Esophagus squamous epithelium (tissue), 5 donors: ENCODE measurements around the gene CCDC87. TPM values are rescaled to one million over a fixed set of nuclear protein-coding genes. Genes with fewer than 3 reads are reported as not detected.
A peak's percentile ranks its signal among the peaks of the same experiment; 100 is the strongest.

Experiments used
- DNase-seq: peaks from one replicate; lab custom pipeline; 2025; lab: John Stamatoyannopoulos, UW
- H3K27ac ChIP-seq, 4 donors: fragments of 200-600 bp; sonication (generic); one replicate each; pipeline ENCODE4 v1.5.1; 2016 to 2019; ENCODE audit warnings: mild to moderate bottlenecking in 1 of 4
- H3K27me3 ChIP-seq, 4 donors: fragments of 200-600 bp; sonication (generic); 1 replicate in 3 of 4; 2 replicates in 1 of 4; pipeline versions ENCODE4 v1.5.1 to v1.6.0; 2017 to 2021; ENCODE audit warnings: antibody characterized with exemption in 1 of 4
- H3K36me3 ChIP-seq, 3 donors: fragments of 200-600 bp; sonication (generic); one replicate each; pipeline ENCODE4 v1.5.1; 2016 to 2019
- H3K4me1 ChIP-seq, 3 donors: fragments of 200-600 bp; sonication (generic); one replicate each; pipeline ENCODE4 v1.5.1; 2017 to 2019
- H3K4me3 ChIP-seq, 4 donors: fragments of 200-600 bp; sonication (generic); 1 replicate in 3 of 4; 2 replicates in 1 of 4; pipeline ENCODE4 v1.5.1; 2016 to 2019; ENCODE audit warnings: mild to moderate bottlenecking in 2 of 4, moderate library complexity in 1 of 4
- H3K9me3 ChIP-seq, 3 donors: fragments of 200-600 bp; sonication (generic); one replicate each; pipeline ENCODE4 v1.5.1; 2016 to 2019
- POLR2A ChIP-seq, 4 donors: fragments of 450-650 bp; IDR thresholded peaks; one replicate each; pipeline ENCODE4 v1.6.1; 2017; ENCODE audit warnings: antibody characterized with exemption in 4 of 4, mild to moderate bottlenecking in 4 of 4, moderate library complexity in 3 of 4
- WGBS, 2 donors: methylation state at CpG; one replicate each; pipeline ENCODE4 v1.1.5; 2018; 5-methylcytosine and 5-hydroxymethylcytosine counted together
- intact Hi-C: fragments of 100-400 bp; cut with DNase I; formaldehyde crosslinking; loops from one replicate; pipeline ENCODE4 v1.15.0; 2022
- total RNA-seq, 4 donors: library from RNA; depleted of rRNA; stranded (reverse); fragments of >200 nt; gene quantifications; one replicate each; pipeline ENCODE4 v1.1.0, GENCODE V29; 2016
- TF ChIP-seq, protein P1 (sequence below), 6 experiments: fragments of 450-650 bp in 4 of 6; fragments of 200-600 bp in 2 of 6; sonication (generic) in 2 of 6; IDR thresholded peaks; one replicate each; pipeline ENCODE4 v1.5.1; 2016 to 2019; ENCODE audit warnings: antibody characterized with exemption in 6 of 6, mild to moderate bottlenecking in 4 of 6, moderate library complexity in 4 of 6
- donor health status: DM: yes; HTN: yes; CAD: no.

CCDC87 gene
- total RNA-seq, 4 donors from 2014 or later, result 0.09 to 0.40 (median 0.21) TPM

DNA sequence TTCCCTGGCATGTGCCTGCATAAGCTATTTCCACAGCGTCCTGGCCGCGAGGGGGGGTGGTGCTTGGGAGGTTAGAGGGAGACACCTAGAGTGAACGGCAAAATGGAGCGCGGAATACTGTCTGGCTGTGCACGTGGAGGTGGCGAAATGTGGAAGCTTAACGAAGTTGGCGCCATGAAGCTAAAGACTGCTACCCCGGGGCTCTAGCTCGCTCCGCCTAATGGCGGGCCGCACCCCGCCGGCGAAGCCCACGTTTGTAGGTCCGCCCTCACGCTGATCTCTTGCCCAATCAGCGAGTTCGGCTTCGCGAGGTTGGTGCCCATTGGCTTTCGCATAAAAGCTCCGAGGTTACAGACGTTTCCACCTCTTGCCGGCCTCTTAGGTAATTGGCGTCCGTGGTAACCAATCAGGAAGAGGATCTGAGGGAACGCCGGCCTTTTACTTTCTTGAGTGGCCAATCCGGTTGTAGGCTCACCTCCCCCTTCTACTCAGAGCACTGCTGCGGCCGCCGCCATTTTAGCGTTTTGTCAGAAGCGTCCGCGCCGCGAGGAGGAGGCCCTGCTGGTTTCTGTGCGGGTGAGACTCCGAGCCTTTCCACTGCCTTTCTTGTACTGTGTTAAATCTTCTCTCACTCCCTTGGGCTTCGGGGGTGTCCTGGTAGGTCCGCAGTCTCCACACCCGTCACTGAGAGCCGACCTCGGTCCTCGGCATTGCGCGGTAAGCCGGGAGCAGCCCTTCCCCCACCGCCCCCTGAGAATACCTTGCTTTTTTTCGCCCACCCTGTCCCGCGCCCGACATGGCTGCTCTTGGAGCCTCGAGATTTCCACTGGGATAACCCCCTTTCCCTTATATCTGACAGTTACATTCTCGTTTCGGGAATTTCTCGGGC, 45.6 kb upstream of the CCDC87 start, which contains the start of gene RBM4:
TSS of gene RBM4 (plus strand) at position 527 of the 889 bp plus-strand sequence. CDS start 1,009 bp downstream, outside the sequence.
- H3K27ac ChIP-seq, result peak within 1 kb of the TSS; percentile 93 to 96 (median 94)
- WGBS, 2 donors, result 0% methylated on average over 44 to 56 of the region's 63 CpGs
- peak; percentile 92 for DNase-seq
- no peaks in the 10 kb centered on the region for H3K27me3 ChIP-seq
- H3K9me3 ChIP-seq, result no peaks in the 10 kb centered on the region
- peaks cover 39 to 69% (median 58%) of the 10 kb centered on the region in 3 donors for H3K4me1 ChIP-seq
- peak within 1 kb of the TSS; percentile 60 to 89 (median 84) for H3K4me3 ChIP-seq
- H3K36me3 ChIP-seq, result peaks cover 8 to 56% (median 11%) of the 10 kb centered on the region in 3 donors
- TF ChIP-seq, protein P1, sequence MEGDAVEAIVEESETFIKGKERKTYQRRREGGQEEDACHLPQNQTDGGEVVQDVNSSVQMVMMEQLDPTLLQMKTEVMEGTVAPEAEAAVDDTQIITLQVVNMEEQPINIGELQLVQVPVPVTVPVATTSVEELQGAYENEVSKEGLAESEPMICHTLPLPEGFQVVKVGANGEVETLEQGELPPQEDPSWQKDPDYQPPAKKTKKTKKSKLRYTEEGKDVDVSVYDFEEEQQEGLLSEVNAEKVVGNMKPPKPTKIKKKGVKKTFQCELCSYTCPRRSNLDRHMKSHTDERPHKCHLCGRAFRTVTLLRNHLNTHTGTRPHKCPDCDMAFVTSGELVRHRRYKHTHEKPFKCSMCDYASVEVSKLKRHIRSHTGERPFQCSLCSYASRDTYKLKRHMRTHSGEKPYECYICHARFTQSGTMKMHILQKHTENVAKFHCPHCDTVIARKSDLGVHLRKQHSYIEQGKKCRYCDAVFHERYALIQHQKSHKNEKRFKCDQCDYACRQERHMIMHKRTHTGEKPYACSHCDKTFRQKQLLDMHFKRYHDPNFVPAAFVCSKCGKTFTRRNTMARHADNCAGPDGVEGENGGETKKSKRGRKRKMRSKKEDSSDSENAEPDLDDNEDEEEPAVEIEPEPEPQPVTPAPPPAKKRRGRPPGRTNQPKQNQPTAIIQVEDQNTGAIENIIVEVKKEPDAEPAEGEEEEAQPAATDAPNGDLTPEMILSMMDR (IDR thresholded peaks at IDR 0.05), result peak in 3 of 6 experiments; percentile 9 to 23 (median 20)
- TF ChIP-seq POLR2A (IDR thresholded peaks at IDR 0.05), result peak in 3 of 4 donors; percentile 75 to 90 (median 85)
- intact Hi-C loops, result no loop called here

DNA sequence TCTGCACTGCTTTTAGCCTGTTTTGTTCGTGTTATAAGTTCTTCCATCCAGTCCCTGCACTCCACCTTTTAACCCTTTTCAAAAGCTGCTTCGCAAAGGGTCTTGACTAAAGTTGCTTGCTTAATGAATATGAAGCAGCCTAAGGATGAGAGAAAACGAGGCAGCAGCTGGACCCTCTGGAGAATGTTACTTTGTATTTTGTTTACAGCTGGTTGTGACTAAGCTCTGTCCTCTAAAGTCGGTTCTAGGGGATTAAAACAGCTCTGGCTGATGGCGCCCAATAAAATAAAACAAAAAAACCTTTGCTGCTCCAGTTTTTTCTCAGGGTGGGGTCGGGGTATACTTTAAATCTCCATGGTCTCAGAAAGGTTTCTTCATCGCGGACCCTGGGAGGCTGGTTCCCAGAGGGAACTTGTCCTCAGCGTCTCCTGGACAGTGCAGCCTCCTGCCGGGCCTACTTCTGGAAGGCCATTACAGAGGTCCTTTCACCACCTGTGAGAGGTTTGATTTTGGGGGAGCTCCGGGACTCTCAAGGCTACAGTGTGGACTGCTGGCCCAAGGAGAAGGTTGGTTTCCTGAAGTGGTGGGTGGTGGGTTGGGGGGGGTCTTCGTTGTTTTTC, 44.8 kb upstream of the CCDC87 start:
- Histone ChIP-seq H3K27me3 (no peaks in the 10 kb centered on the region), H3K9me3 (no peaks in the 10 kb centered on the region), H3K4me1 (peaks cover 39 to 61% (median 50%) of the 10 kb centered on the region in 3 donors), H3K4me3 (peak overlapping the region; percentile 60 to 89 (median 84)), H3K36me3 (peaks cover 5 to 57% (median 11%) of the 10 kb centered on the region in 3 donors), H3K27ac (peak overlapping the region; percentile 79 to 95 (median 89))
- no peak for TF ChIP-seq POLR2A (IDR thresholded peaks at IDR 0.05)
- TF ChIP-seq, protein P1 (IDR thresholded peaks at IDR 0.05), result no peak
- DNase-seq, result no peak
- WGBS, 2 donors, result 41 to 53% methylated on average over 9 to 12 of the region's 12 CpGs
- intact Hi-C loops, result no loop called here

DNA sequence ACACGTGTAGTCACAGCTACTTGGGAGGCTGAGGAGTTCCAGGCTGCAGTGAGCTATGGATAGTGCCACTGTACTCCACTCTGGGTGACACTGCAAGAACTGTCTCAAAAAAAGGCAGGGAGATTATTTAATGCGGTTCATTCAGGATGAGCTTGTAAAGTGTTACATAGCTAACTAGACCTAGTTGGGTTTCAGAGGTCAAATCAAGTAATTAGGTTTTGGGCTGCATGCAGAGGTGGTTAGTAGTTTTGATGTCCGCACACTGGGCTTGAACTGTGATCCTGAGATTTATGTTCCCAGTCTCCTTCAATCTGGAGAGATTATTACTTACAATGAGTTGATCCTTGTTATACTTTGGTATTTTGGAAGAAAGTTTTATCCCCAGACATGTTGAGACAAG, 43.5 kb upstream of the CCDC87 start:
- Histone ChIP-seq H3K4me1 (peaks cover 31 to 49% (median 38%) of the 10 kb centered on the region in 3 donors), H3K27me3 (no peaks in the 10 kb centered on the region), H3K27ac (peak overlapping the region in 2 of 4 donors; percentile 39 to 95), H3K4me3 (no peak overlapping the region), H3K9me3 (no peaks in the 10 kb centered on the region), H3K36me3 (peaks cover 0 to 54% (median 11%) of the 10 kb centered on the region in 3 donors)
- no peak for TF ChIP-seq POLR2A (IDR thresholded peaks at IDR 0.05)
- TF ChIP-seq, protein P1 (IDR thresholded peaks at IDR 0.05), result no peak
- intact Hi-C loops, result no loop called here
- DNase-seq, result no peak
- WGBS, 2 donors, result 38 to 54% methylated on average over 3 of the region's 3 CpGs

DNA sequence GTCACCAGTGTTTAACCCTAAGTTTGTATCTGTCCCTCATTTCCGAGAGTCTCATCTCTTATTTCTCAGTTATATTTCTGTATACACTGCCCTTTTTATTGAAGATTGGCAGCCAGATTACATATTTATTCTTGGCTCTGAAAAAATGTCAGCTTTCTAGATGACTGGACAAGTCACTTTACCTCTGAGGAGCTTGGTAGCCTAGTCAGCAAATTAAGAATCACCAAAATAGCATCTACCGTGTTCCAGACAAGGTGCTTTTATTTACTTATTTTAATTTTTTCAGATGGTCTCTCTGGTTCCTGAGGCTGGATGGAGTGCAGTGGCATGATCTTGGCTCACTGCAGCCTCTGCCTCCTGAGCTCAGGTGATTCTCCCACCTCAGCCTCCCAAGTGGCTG, 40.1 kb upstream of the CCDC87 start:
- no peak overlapping the region for H3K4me3 ChIP-seq
- H3K9me3 ChIP-seq, result no peaks in the 10 kb centered on the region
- 65 to 83% methylated on average over 2 of the region's 2 CpGs for WGBS, 2 donors
- DNase-seq, result no peak
- H3K27me3 ChIP-seq, result no peaks in the 10 kb centered on the region
- no peak overlapping the region for H3K27ac ChIP-seq
- peaks cover 14 to 24% (median 19%) of the 10 kb centered on the region in 3 donors for H3K4me1 ChIP-seq
- intact Hi-C loops, result no loop called here
- H3K36me3 ChIP-seq, result peaks cover 9 to 70% (median 13%) of the 10 kb centered on the region in 3 donors
- no peak for TF ChIP-seq POLR2A (IDR thresholded peaks at IDR 0.05)
- TF ChIP-seq, protein P1 (IDR thresholded peaks at IDR 0.05), result no peak
